Endothelial cell of umbilical vein (primary cell): ENCODE measurements around the gene RTEL1. TPM values are rescaled to one million over a fixed set of nuclear protein-coding genes. Genes with fewer than 3 reads are reported as not detected.

Experiments
- BruUV-seq: library from RNA; stranded (reverse); fragments of 400-500 nt; replicated peaks from 2 replicates; lab custom pipeline; 2021; lab: Mats Ljungman, UMichigan
- CTCF ChIA-PET: fragments of 300-600, 350-600 bp; sonication (Branson Sonifier 250); formaldehyde crosslinking; loops from one replicate; lab custom pipeline; 2021; ENCODE audit warnings: antibody characterized with exemption, inconsistent platforms; lab: Charles Lee
- POLR2A ChIA-PET: fragments of 300-600, 350-600 bp; sonication (Branson Sonifier 250); formaldehyde crosslinking; loops from one replicate; lab custom pipeline; 2021; ENCODE audit warnings: antibody characterized with exemption, inconsistent platforms; lab: Charles Lee
- DNase-seq: peaks from one replicate; pipeline ENCODE4 v3.0.0-alpha.2; 2011; ENCODE audit warnings: low read depth, low spot score
- FAIRE-seq: peaks from 2 replicates; lab custom pipeline; 2011; peaks lifted over from hg19 to GRCh38; lab: Jason Lieb, UNC
- H2AFZ ChIP-seq: 2 replicates; pipeline ENCODE4 v1.6.0; 2012; ENCODE audit warnings: low read depth, low read length, control low read depth, inconsistent platforms
- H3K27ac ChIP-seq: 2 replicates; pipeline ENCODE4 v1.5.1; 2011; ENCODE audit warnings: low read depth, mild to moderate bottlenecking, control low read depth, low read length, moderate library complexity; ENCODE audit not compliant: insufficient read depth
- H3K27me3 ChIP-seq, 2 experiments: 2 replicates each; pipeline versions ENCODE4 v1.6.0 to v1.6.1; 2011; ENCODE audit warnings: low read length in 2 of 2, mixed read lengths in 1 of 2; ENCODE audit not compliant: control insufficient read depth in 2 of 2, insufficient read depth in 2 of 2
- H3K36me3 ChIP-seq, 2 experiments: 2 replicates in 1 of 2; 3 replicates in 1 of 2; pipeline ENCODE4 v1.5.1; 2011; ENCODE audit warnings: low read length in 2 of 2, mild to moderate bottlenecking in 1 of 2, moderate library complexity in 1 of 2; ENCODE audit not compliant: control insufficient read depth in 2 of 2, insufficient read depth in 2 of 2; ENCODE audit errors: extremely low read depth in 1 of 2
- H3K4me1 ChIP-seq: 3 replicates; pipeline ENCODE4 v1.5.1; 2011; ENCODE audit warnings: mild to moderate bottlenecking, low read length; ENCODE audit not compliant: control insufficient read depth, insufficient read depth; ENCODE audit errors: extremely low read depth
- H3K4me2 ChIP-seq: 2 replicates; pipeline ENCODE4 v1.6.1; 2011; ENCODE audit warnings: low read length, control low read depth, mixed read lengths; ENCODE audit not compliant: insufficient read depth
- H3K4me3 ChIP-seq, 3 experiments: fragments of 200-600 bp in 1 of 3; sonication (generic), shearing (Covaris generic) in 1 of 3; replicated peaks in 1 of 3; 2 replicates each; pipeline ENCODE4 v1.5.1; 2011 to 2016; ENCODE audit warnings: control low read depth in 3 of 3, low read length in 3 of 3, mild to moderate bottlenecking in 2 of 3, inconsistent platforms in 1 of 3, low read depth in 1 of 3, moderate library complexity in 1 of 3; ENCODE audit not compliant: insufficient read depth in 1 of 3
- H3K79me2 ChIP-seq: 2 replicates; pipeline ENCODE4 v1.6.0; 2012; ENCODE audit warnings: low read length, inconsistent platforms; ENCODE audit not compliant: control insufficient read depth, insufficient read depth
- H3K9ac ChIP-seq: replicated peaks from 2 replicates; pipeline ENCODE3; 2011; ENCODE audit warnings: low read length, control low read depth; ENCODE audit not compliant: insufficient read depth; ENCODE audit errors: extremely low read depth
- H3K9me1 ChIP-seq: replicated peaks from 3 replicates; pipeline ENCODE4 v1.6.0; 2011; ENCODE audit warnings: mild to moderate bottlenecking, low read length; ENCODE audit not compliant: control insufficient read depth, insufficient read depth; ENCODE audit errors: extremely low read depth
- H3K9me3 ChIP-seq: replicated peaks from 2 replicates; pipeline ENCODE4 v1.5.1; 2012; ENCODE audit warnings: low read length, inconsistent platforms; ENCODE audit not compliant: control insufficient read depth, insufficient read depth
- H4K20me1 ChIP-seq: replicated peaks from 2 replicates; pipeline ENCODE3; 2011; ENCODE audit warnings: mild to moderate bottlenecking, low read length; ENCODE audit not compliant: control insufficient read depth, insufficient read depth; ENCODE audit errors: extremely low read depth
- CTCF ChIP-seq, 2 donors: IDR thresholded peaks; 1 replicate in 1 of 2; 2 replicates in 1 of 2; pipeline ENCODE4 v1.5.1; 2011; ENCODE audit warnings: low read length in 2 of 2, mild to moderate bottlenecking in 2 of 2, moderate library complexity in 2 of 2, control low read depth in 1 of 2, inconsistent platforms in 1 of 2, low read depth in 1 of 2; ENCODE audit not compliant: insufficient read depth in 1 of 2; ENCODE audit errors: extremely low read depth in 1 of 2
- EZH2 ChIP-seq: IDR thresholded peaks from 2 replicates; pipeline ENCODE4 v1.6.1; 2012; ENCODE audit warnings: borderline replicate concordance, low read depth, mild to moderate bottlenecking, moderate library complexity, low read length, inconsistent platforms; ENCODE audit not compliant: severe bottlenecking
- FOS ChIP-seq: IDR thresholded peaks from 2 replicates; pipeline ENCODE4 v1.6.1; 2011; ENCODE audit warnings: mild to moderate bottlenecking, low read length, moderate library complexity, borderline replicate concordance; ENCODE audit not compliant: insufficient read depth
- GATA2 ChIP-seq: IDR thresholded peaks from 2 replicates; pipeline ENCODE4 v1.7.0; 2011; ENCODE audit warnings: low read depth, mild to moderate bottlenecking, moderate library complexity, mixed read lengths, low read length; ENCODE audit not compliant: insufficient read length, insufficient read depth
- JUN ChIP-seq: IDR thresholded peaks from 2 replicates; pipeline ENCODE4 v1.6.1; 2011; ENCODE audit warnings: borderline replicate concordance, low read depth; ENCODE audit not compliant: insufficient read length, insufficient read depth
- MAX ChIP-seq: IDR thresholded peaks from 2 replicates; pipeline ENCODE4 v1.6.1; 2011; ENCODE audit not compliant: insufficient read depth, insufficient read length
- MYC ChIP-seq: IDR thresholded peaks from one replicate; pipeline ENCODE4 v1.6.1; 2011; ENCODE audit warnings: mild to moderate bottlenecking, low read depth, low read length
- POLR2A ChIP-seq: IDR thresholded peaks from 2 replicates; pipeline ENCODE4 v1.6.1; 2012; ENCODE audit warnings: low read depth, mild to moderate bottlenecking, control low read depth, low read length
- POLR2AphosphoS5 ChIP-seq: IDR thresholded peaks from 2 replicates; pipeline ENCODE4 v1.6.1; 2012; ENCODE audit warnings: low read depth, mild to moderate bottlenecking, control low read depth, low read length, moderate library complexity; ENCODE audit not compliant: insufficient read depth
- dilution Hi-C: fragments of 300-500 bp; cut with MboI; formaldehyde crosslinking; loops from one replicate; pipeline ENCODE4 v1.15.0; 2019; ENCODE audit warnings: low sequenced_read_pairs; ENCODE audit not compliant: extremely low pct_ligation_motif_present
- intact Hi-C: fragments of 100-400 bp; cut with micrococcal nuclease; formaldehyde crosslinking; loops from one replicate; pipeline ENCODE4 v1.10.0; 2022
- polyA plus RNA-seq, 4 experiments: library from polyadenylated mRNA; depleted of rRNA in 3 of 4; stranded (reverse) in 3 of 4; unstranded in 1 of 4; fragments of >200 nt; gene quantifications; 2 replicates each; pipeline versions ENCODE4 v1.2.1 to v1.2.3, GENCODE V29; 2011 to 2012; ENCODE audit warnings: missing spikeins in 1 of 4
- total RNA-seq: library from RNA; stranded (reverse); gene quantifications from 2 replicates; pipeline ENCODE4 v1.2.3, GENCODE V29; 2021

RTEL1 gene
- total and polyA plus RNA-seq, 2 donors (not counting 3 experiments of a cell fraction or from before 2014, with no cell fraction given), result 17.0 to 44.9 TPM

GRCh38 chr20:63618291-63618980 lies 39.7 kb upstream of the RTEL1 start:
- Histone ChIP-seq H3K4me2 (no peak overlapping the region), H3K27me3 (no peaks in the 10 kb centered on the region), H3K4me1 (no peaks in the 10 kb centered on the region), H2AFZ (no peak overlapping the region), H3K9me3 (no peaks in the 10 kb centered on the region), H3K9me1 (no peaks in the 10 kb centered on the region), H3K9ac (no peak overlapping the region), H3K79me2 (peaks cover 27% of the 10 kb centered on the region), H3K4me3 (no peak overlapping the region), H3K36me3 (peaks cover 8 to 12% of the 10 kb centered on the region in 2 experiments), H4K20me1 (no peaks in the 10 kb centered on the region), H3K27ac (no peak overlapping the region)
- CTCF ChIA-PET, result interaction anchor here (0.7 to 1.2 kb wide), 3 partner anchors 9 to 80 kb away, joined by 3 read pairs; partner anchors contain the start of gene GMEB2
- no peak for TF ChIP-seq POLR2AphosphoS5
- no peak for TF ChIP-seq EZH2
- no peak for TF ChIP-seq MYC
- no peak for TF ChIP-seq JUN
- TF ChIP-seq GATA2, result no peak
- TF ChIP-seq FOS, result no peak
- TF ChIP-seq MAX, result no peak
- TF ChIP-seq CTCF (IDR thresholded peaks at IDR 0.05; ENCODE audit: extremely low read depth in 1 of 2, insufficient read depth in 1 of 2, low read depth in 1 of 2, low read length in 2 of 2), result no peak
- TF ChIP-seq POLR2A, result no peak
- no peak for FAIRE-seq
- dilution Hi-C loops, result no loop called here
- no peak for DNase-seq
- intact Hi-C loops, result no loop called here
- POLR2A ChIA-PET, result no interaction called here
- no TSS peak for BruUV-seq
